Colonic mucosa (tissue), 4 donors: ENCODE measurements around the gene MYG1. TPM values are rescaled to one million over a fixed set of nuclear protein-coding genes. Genes with fewer than 3 reads are reported as not detected.

Source experiments
- DNase-seq: peaks from one replicate; pipeline ENCODE4 v3.0.0-alpha.2; 2020
- H3K27ac ChIP-seq: fragments of 200-600 bp; one replicate; pipeline ENCODE4 v1.8.0; 2021
- H3K27me3 ChIP-seq: fragments of 200-600 bp; one replicate; pipeline ENCODE4 v1.8.0; 2021
- H3K36me3 ChIP-seq: fragments of 200-600 bp; one replicate; pipeline ENCODE4 v1.8.0; 2021
- H3K4me1 ChIP-seq: fragments of 200-600 bp; one replicate; pipeline ENCODE4 v1.8.0; 2021; ENCODE audit warnings: mild to moderate bottlenecking
- H3K4me3 ChIP-seq: fragments of 200-600 bp; one replicate; pipeline ENCODE4 v1.8.0; 2021
- H3K9ac ChIP-seq, 2 donors: one replicate each; pipeline ENCODE4 v1.7.0; 2013; ENCODE audit warnings: control low read depth in 2 of 2, low read depth in 2 of 2, low read length in 2 of 2
- H3K9me3 ChIP-seq: fragments of 200-600 bp; one replicate; pipeline ENCODE4 v1.8.0; 2021
- CTCF ChIP-seq: fragments of 200-600 bp; IDR thresholded peaks from one replicate; pipeline ENCODE4 v1.8.0; 2022; ENCODE audit warnings: antibody characterized with exemption, mild to moderate bottlenecking
- intact Hi-C: fragments of 100-400 bp; cut with DNase I; formaldehyde crosslinking; loops from one replicate; pipeline ENCODE4 v1.14.1; 2022
- total RNA-seq, 2 donors: library from RNA; stranded (reverse); fragmentation: NEBNext Ultra II Directional in 1 of 2; extraction: Animal tissue kit (Norgen Biotek cat#: 25700) in 1 of 2; gene quantifications; one replicate each; pipeline ENCODE4 v1.2.1, GENCODE V29; 2021
- donor health status: healthy.
- donor health status: DM: no; HTN: no; CAD: no.
- donor health status: DM: no; HTN: no; CAD: no.

The MYG1 gene
- total RNA-seq, 2 donors from 2014 or later, result 37.4 to 60.6 TPM

- no peak for DNase-seq
- peaks cover 4% of the 10 kb centered on the region for H3K4me1 ChIP-seq
- H3K4me3 ChIP-seq, result no peak overlapping the region
- H3K27ac ChIP-seq, result no peak overlapping the region
- no peaks in the 10 kb centered on the region for H3K36me3 ChIP-seq
- no peak overlapping the region for H3K9ac ChIP-seq
- no peaks in the 10 kb centered on the region for H3K27me3 ChIP-seq
- no peaks in the 10 kb centered on the region for H3K9me3 ChIP-seq
- TF ChIP-seq CTCF, result no peak
- intact Hi-C loops, result no loop called here
Observed at GRCh38 chr12:53254816-53255545, 44.5 kb upstream of the MYG1 start.

- no peak for TF ChIP-seq CTCF
- H3K9me3 ChIP-seq, result no peaks in the 10 kb centered on the region
- H3K27me3 ChIP-seq, result no peaks in the 10 kb centered on the region
- no peak for DNase-seq
- H3K4me1 ChIP-seq, result peaks cover 3% of the 10 kb centered on the region
- H3K36me3 ChIP-seq, result no peaks in the 10 kb centered on the region
- H3K4me3 ChIP-seq, result no peak overlapping the region
- no peak overlapping the region for H3K9ac ChIP-seq
- intact Hi-C loops, result no loop called here
- no peak overlapping the region for H3K27ac ChIP-seq
Observed at GRCh38 chr12:53255996-53256395, 43.5 kb upstream of the MYG1 start.

- H3K27me3 ChIP-seq, result no peaks in the 10 kb centered on the region
- H3K4me1 ChIP-seq, result no peaks in the 10 kb centered on the region
- TF ChIP-seq CTCF, result no peak
- no peaks in the 10 kb centered on the region for H3K36me3 ChIP-seq
- H3K27ac ChIP-seq, result no peak overlapping the region
- no peak overlapping the region for H3K4me3 ChIP-seq
- H3K9ac ChIP-seq, result no peak overlapping the region
- intact Hi-C loops, result no loop called here
- DNase-seq, result no peak
- H3K9me3 ChIP-seq, result no peaks in the 10 kb centered on the region
Observed at GRCh38 chr12:53258541-53259539, 40.7 kb upstream of the MYG1 start.

- H3K4me3 ChIP-seq, result no peak overlapping the region
- no peak overlapping the region for H3K9ac ChIP-seq
- no peak overlapping the region for H3K27ac ChIP-seq
- intact Hi-C loops, result no loop called here
- no peaks in the 10 kb centered on the region for H3K27me3 ChIP-seq
- no peaks in the 10 kb centered on the region for H3K9me3 ChIP-seq
- DNase-seq, result no peak
- H3K36me3 ChIP-seq, result no peaks in the 10 kb centered on the region
- no peak for TF ChIP-seq CTCF
- H3K4me1 ChIP-seq, result no peaks in the 10 kb centered on the region
Observed at GRCh38 chr12:53259891-53260290, 39.6 kb upstream of the MYG1 start.

GRCh38 chr12:53265783-53266182 lies 33.7 kb upstream of the MYG1 start:
- no peaks in the 10 kb centered on the region for H3K36me3 ChIP-seq
- H3K27ac ChIP-seq, result no peak overlapping the region
- no peak overlapping the region for H3K9ac ChIP-seq
- no peak for TF ChIP-seq CTCF
- DNase-seq, result no peak
- no peaks in the 10 kb centered on the region for H3K9me3 ChIP-seq
- intact Hi-C loops, result no loop called here
- H3K4me3 ChIP-seq, result no peak overlapping the region
- peaks cover 4% of the 10 kb centered on the region for H3K4me1 ChIP-seq
- no peaks in the 10 kb centered on the region for H3K27me3 ChIP-seq
